Smooth muscle cell (in vitro differentiated cells): ENCODE data around the gene ZMIZ1. TPM values are rescaled to one million over a fixed set of nuclear protein-coding genes. Genes with fewer than 3 reads are reported as not detected.
"Not testable (repeated sequence)": the region's sequence is repeated elsewhere in the genome, so short reads cannot be mapped to it uniquely, and the experiment has no call there.

Experiments used
- DNase-seq: peaks from one replicate; lab custom pipeline; 2025; ENCODE audit not compliant: unreplicated experiment; lab: John Stamatoyannopoulos, UW
- H2AFZ ChIP-seq: fragments of 200-600 bp; sonication (generic); 2 replicates; pipeline ENCODE4 v1.6.0; 2016; ENCODE audit warnings: antibody characterized with exemption, low read depth, mild to moderate bottlenecking
- H3F3A ChIP-seq: fragments of 200-600 bp; sonication (generic); 2 replicates; pipeline ENCODE4 v1.6.0; 2017; ENCODE audit warnings: antibody characterized with exemption, low read depth
- H3K27ac ChIP-seq: fragments of 200-600 bp; sonication (generic); 2 replicates; pipeline ENCODE4 v1.5.1; 2016; ENCODE audit warnings: low read depth, mild to moderate bottlenecking
- H3K27me3 ChIP-seq: fragments of 200-600 bp; sonication (generic); 2 replicates; pipeline ENCODE4 v1.6.1; 2016; ENCODE audit warnings: low read depth, mild to moderate bottlenecking
- H3K36me3 ChIP-seq: fragments of 200-600 bp; sonication (generic); 2 replicates; pipeline ENCODE4 v1.5.1; 2016; ENCODE audit warnings: low read depth
- H3K4me1 ChIP-seq: fragments of 200-600 bp; sonication (generic); 2 replicates; pipeline ENCODE4 v1.5.1; 2016; ENCODE audit warnings: low read depth
- H3K4me2 ChIP-seq: fragments of 200-600 bp; sonication (generic); 2 replicates; pipeline ENCODE4 v1.6.0; 2016; ENCODE audit warnings: mild to moderate bottlenecking
- H3K4me3 ChIP-seq: fragments of 200-600 bp; sonication (generic); 2 replicates; pipeline ENCODE4 v1.5.1; 2016; ENCODE audit warnings: mild to moderate bottlenecking
- H3K79me2 ChIP-seq: fragments of 200-600 bp; sonication (generic); 2 replicates; pipeline ENCODE4 v1.6.0; 2016; ENCODE audit warnings: low read depth, mild to moderate bottlenecking
- H3K9ac ChIP-seq: fragments of 200-600 bp; sonication (generic); 2 replicates; pipeline ENCODE4 v1.6.0; 2016; ENCODE audit warnings: low read depth
- H3K9me3 ChIP-seq: fragments of 200-600 bp; sonication (generic); replicated peaks from 2 replicates; pipeline ENCODE4 v1.5.1; 2016; ENCODE audit warnings: low read depth
- H4K20me1 ChIP-seq: fragments of 200-600 bp; sonication (generic); 2 replicates; pipeline ENCODE4 v1.6.0; 2016; ENCODE audit warnings: low read depth
- WGBS: methylation state at CpG from one replicate; pipeline ENCODE4 v1.1.7; 2016; ENCODE audit warnings: low lambda C conversion rate; 5-methylcytosine and 5-hydroxymethylcytosine counted together
- polyA plus RNA-seq: library from polyadenylated mRNA; unstranded; fragments of >200 nt; fragmentation: Nextera tagmentation; extraction: Ambion mirVana; gene quantifications from 2 replicates; pipeline ENCODE4 v1.2.1, GENCODE V29; 2016
- total RNA-seq: library from RNA; depleted of rRNA; stranded (reverse); fragments of >200 nt; gene quantifications from 2 replicates; pipeline ENCODE4 v1.2.3, GENCODE V29; 2014
- TF ChIP-seq, protein P1 (sequence below): fragments of 200-600 bp; sonication (generic); IDR thresholded peaks from 2 replicates; pipeline ENCODE4 v1.5.1; 2017; ENCODE audit warnings: borderline replicate concordance, mild to moderate bottlenecking, antibody characterized with exemption; ENCODE audit not compliant: insufficient read depth, poor library complexity, severe bottlenecking

Gene ZMIZ1
- total and polyA plus RNA-seq, 2 experiments from 2014 or later = 24.2 to 31.3 TPM

DNA sequence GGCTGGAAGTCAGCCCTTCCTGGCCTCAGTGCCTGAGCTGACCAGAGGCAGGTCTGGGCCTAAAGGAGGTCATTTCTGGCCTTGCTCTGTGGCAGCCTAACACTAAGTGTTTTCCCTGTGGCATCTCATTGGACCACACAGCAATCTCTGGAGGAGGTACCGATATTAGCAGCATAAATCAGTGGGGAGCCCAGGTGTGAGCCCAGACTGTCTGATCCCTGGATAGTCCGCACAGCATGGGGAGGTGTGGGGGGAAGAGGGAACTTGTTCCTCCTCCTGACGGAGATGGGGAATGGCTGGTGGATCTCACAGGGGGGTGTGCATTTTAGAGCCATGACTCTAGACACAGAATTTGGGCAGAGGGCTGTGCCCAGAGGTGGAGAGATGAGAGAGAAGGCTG is 267.5 kb downstream of the ZMIZ1 start:
- DNase-seq = no peak
- Histone ChIP-seq H3F3A (no peaks in the 10 kb centered on the region), H3K79me2 (no peaks in the 10 kb centered on the region), H2AFZ (no peak overlapping the region), H3K27ac (no peak overlapping the region), H3K9ac (no peak overlapping the region), H3K27me3 (no peaks in the 10 kb centered on the region), H4K20me1 (no peaks in the 10 kb centered on the region), H3K9me3 (no peaks in the 10 kb centered on the region), H3K4me2 (no peak overlapping the region), H3K4me1 (no peaks in the 10 kb centered on the region), H3K36me3 (no peaks in the 10 kb centered on the region), H3K4me3 (no peak overlapping the region)
- 94% methylated on average over 3 of the region's 3 CpGs for WGBS
- TF ChIP-seq, protein P1, sequence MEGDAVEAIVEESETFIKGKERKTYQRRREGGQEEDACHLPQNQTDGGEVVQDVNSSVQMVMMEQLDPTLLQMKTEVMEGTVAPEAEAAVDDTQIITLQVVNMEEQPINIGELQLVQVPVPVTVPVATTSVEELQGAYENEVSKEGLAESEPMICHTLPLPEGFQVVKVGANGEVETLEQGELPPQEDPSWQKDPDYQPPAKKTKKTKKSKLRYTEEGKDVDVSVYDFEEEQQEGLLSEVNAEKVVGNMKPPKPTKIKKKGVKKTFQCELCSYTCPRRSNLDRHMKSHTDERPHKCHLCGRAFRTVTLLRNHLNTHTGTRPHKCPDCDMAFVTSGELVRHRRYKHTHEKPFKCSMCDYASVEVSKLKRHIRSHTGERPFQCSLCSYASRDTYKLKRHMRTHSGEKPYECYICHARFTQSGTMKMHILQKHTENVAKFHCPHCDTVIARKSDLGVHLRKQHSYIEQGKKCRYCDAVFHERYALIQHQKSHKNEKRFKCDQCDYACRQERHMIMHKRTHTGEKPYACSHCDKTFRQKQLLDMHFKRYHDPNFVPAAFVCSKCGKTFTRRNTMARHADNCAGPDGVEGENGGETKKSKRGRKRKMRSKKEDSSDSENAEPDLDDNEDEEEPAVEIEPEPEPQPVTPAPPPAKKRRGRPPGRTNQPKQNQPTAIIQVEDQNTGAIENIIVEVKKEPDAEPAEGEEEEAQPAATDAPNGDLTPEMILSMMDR = no peak

DNA sequence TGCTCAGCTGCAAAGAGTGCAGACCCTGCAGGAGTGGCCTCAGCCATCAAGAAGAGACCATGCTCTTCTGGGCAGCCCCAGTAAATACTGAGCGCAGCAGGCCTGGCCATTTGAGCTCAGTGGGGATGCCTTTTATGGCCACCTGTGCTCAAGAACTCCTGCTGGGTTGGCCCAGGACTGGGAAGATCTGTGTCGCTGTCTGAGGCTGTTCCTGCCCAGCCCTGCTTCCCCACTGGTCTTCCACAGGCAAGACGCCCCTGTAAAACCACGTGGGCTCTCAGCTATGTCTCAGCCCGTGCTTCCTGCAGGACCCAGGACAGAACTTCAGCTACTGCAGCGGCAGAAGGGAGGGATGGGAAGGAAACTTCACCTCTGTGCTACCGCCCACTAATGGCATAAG is 268.0 kb downstream of the ZMIZ1 start:
- Histone ChIP-seq H3K27me3 (no peaks in the 10 kb centered on the region), H2AFZ (no peak overlapping the region), H3K36me3 (no peaks in the 10 kb centered on the region), H3K79me2 (no peaks in the 10 kb centered on the region), H3K4me2 (no peak overlapping the region), H3F3A (no peaks in the 10 kb centered on the region), H3K27ac (no peak overlapping the region), H3K9ac (no peak overlapping the region), H3K4me1 (no peaks in the 10 kb centered on the region), H3K4me3 (no peak overlapping the region), H4K20me1 (no peaks in the 10 kb centered on the region), H3K9me3 (no peaks in the 10 kb centered on the region)
- TF ChIP-seq, protein P1 = no peak
- DNase-seq = no peak
- 43% methylated on average over 7 of the region's 7 CpGs for WGBS

DNA sequence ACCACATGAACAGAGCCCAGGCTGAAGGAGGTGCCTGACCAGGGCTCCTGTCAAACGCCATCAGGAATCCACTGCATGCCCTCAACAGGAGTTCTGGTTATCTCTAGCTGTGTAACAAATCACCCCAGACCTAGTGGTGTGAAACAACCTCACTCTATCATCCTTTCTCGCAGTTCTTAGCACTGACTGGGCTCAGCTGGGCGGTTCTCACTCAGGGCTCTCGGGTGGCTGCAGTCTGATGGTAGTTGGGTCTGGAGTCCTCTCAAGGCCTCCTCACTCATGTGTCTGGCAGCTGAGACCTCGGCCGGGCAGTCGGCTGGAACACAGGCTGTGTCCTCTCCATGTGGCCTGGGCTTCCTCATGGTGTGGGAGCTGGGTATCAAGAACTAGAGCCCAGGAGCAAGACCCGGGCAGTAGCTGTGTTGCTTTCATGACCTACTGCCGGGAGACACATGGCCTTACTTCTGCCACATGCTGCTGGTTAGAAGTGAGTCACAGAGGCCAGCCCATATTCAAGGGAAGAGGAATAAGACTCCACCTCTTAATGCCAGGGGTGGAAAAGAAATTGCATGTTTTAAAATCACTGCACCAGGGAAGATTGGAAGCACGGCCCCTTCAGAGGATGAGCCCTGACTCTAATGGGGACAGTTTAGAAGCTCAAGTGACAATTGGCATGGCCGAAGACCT is 269.2 kb downstream of the ZMIZ1 start:
- not testable (repeated sequence) for H3K27ac ChIP-seq, H3K27me3 ChIP-seq, H3K4me3 ChIP-seq, H2AFZ ChIP-seq, H3F3A ChIP-seq, H3K36me3 ChIP-seq, H3K4me2 ChIP-seq, H3K9ac ChIP-seq, H3K79me2 ChIP-seq, H3K9me3 ChIP-seq, H3K4me1 ChIP-seq, DNase-seq, H4K20me1 ChIP-seq
- WGBS = 98% methylated on average over 7 of the region's 11 CpGs

DNA sequence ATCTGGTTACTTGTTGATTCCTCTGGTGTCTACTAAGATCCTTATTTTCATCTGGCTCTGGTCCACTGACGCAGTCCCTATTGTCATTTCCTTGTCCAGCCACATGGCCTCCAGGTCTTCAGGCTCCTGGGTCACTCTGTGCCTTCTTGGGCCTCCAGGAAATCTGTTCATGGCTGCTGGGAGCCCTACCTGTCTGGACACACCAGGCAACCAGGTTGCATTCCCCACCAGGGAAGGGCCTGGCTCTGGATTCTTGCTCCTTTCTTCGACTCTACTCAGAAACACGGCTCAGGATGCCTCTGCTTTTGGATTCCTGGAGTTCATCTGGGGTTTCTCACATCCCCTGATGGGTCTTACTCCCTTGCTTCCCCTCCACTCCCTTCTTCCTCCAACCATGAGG is 270.5 kb downstream of the ZMIZ1 start:
- TF ChIP-seq, protein P1 = no peak
- H3K4me2 ChIP-seq = no peak overlapping the region
- no peak overlapping the region for H2AFZ ChIP-seq
- no peaks in the 10 kb centered on the region for H3F3A ChIP-seq
- H3K27ac ChIP-seq = no peak overlapping the region
- no peaks in the 10 kb centered on the region for H3K27me3 ChIP-seq
- no peaks in the 10 kb centered on the region for H3K36me3 ChIP-seq
- no peaks in the 10 kb centered on the region for H3K9me3 ChIP-seq
- H4K20me1 ChIP-seq = no peaks in the 10 kb centered on the region
- no peaks in the 10 kb centered on the region for H3K4me1 ChIP-seq
- DNase-seq = no peak
- H3K9ac ChIP-seq = no peak overlapping the region
- no peaks in the 10 kb centered on the region for H3K79me2 ChIP-seq
- WGBS = 78% methylated on average over 3 of the region's 3 CpGs
- H3K4me3 ChIP-seq = no peak overlapping the region
